NCI-H774 (cell line): ENCODE data around the gene ASCC2.
"Not testable (repeated sequence)": the region's sequence is repeated elsewhere in the genome, so short reads cannot be mapped to it uniquely, and the experiment has no call there.

Experiments used
- DNase-seq: peaks from one replicate; lab custom pipeline; 2025; lab: John Stamatoyannopoulos, UW

The ASCC2 gene

DNA sequence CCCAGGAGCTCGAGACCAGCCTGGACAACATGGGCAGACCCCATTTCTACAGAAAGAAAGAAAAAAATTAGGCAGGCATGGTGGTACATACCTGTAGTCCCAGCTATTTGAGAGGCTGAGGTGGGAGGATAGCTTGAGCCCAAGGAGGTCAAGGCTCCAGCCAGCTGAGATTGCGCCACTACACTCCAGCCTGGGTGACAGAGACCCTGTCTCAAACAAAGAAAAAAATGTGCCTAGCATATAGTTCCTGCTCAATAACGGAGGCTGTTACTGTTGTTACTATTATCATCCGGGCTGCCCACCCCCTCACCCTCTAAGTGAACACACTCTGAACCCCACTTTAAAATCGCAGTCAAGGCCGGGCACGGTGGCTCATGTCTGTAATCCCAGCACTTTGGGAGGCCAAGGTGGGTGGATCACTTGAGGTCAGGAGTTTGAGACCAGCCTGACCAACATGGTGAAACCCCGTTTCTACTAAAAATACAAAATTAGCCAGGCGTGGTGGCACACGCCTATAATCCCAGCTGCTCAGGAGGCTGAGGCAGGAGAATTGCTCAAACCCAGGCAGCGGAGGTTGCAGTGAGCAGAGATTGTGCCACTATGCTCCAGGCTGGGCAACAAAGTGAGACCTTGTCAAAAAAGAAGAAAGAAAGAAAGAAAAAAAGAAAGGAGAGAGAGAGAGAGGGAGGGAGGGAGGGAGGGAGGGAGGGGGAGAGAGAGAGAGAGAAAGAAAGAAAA lies 83.2 kb downstream of the ASCC2 start:
- not testable (repeated sequence) for DNase-seq

DNA sequence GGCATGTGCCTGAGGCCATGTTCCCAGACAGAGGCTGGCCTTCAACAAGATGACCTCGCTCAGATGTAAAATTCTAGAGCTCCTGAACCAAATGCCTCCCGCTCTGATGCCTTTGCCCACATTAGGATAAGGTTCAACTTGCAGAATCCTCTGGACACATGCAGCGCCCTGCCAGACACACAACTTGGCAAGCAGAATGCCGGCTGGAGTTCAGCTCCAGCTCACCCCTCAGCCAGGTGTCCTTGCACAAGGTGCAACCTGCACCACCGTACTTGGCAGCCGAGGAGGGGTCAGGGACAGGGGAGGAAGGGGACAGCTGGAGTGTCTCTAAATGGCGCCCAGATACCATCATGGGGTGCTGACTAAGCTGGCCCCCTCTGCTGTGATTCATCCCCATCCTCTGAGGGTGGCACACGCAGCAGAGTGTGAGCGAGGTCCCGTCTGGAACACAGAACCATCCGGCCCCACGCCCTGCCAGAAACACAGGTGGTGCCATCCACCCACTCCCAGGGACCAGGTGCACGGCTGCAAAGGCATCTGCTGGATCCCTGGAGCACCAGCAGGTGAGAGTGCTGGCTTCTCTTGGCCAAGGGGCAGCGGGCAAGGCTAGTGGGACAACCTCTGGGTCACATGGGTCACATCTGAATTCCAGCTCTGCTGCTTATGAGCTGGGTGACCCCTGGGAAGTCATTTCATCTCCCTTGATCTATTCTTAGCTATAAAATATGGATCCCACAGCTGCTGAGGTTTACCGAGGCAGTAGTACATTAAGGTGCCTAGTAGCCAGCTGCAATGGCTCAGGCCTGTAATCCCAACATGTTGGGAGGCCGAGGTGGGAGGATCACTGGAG lies 84.0 kb downstream of the ASCC2 start:
- no peak for DNase-seq

DNA sequence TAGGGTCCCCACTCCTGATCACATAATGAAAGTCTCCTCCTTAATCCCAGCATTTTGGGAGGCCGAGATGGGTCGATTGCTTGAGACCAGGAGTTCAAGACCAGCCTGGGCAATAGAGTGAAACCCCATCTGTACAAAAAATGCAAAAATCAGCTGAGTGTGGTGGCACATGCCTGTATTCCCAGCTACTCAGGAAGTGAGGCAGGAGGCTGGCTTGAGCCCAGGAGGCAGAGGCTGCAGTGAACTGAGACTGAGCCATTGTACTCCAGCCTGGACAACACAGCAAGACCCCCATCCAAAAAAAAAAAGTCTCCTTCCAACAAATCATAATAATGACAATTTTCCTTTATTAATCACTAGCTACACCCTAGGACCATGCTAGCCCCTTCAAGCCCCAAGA lies 86.4 kb downstream of the ASCC2 start:
- no peak for DNase-seq

DNA sequence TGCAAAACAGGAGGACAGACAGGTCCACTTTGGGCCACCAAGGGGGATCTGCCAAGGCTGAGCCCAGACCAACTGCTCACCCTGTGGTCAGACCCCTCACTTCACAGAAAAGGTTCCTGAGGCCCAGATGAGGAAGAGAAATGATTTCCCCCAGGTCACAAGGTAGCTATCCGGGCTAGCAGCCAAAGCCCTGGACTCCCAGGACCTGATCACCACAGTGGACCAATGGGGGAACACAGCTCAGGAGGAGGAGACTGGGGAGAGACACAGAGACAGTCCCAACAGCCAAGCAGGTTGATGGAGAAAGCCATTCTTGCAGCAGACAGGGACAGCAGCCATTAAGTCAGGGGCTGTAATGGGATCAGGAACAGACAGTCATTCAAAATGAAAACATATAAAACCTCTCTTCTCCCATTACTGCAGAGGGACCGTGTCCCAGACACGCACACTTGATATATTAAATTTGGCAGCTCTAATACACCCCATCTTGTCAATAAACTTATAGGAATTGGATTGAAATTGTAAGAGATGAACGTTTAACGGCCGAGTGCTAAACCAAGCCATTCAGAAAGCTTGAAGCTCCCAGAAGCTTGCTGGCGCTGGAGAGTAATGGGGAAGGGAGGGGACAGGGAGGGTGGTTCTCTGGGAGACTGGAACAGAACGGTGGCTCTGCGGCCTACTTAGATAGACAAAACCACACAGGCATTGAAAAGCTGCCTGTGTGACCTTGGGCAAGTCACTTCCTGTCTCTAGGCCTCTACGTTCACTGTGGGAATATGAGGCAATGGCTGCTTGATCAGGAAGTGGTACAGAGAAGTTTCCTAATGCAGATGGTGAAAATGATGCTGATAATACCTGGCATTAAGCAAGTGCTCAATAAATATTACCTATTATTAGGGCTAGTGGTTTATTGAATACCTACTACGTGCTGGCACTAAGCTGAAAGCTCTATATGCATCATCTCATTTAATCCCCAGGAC lies 87.2 kb downstream of the ASCC2 start:
- no peak for DNase-seq

DNA sequence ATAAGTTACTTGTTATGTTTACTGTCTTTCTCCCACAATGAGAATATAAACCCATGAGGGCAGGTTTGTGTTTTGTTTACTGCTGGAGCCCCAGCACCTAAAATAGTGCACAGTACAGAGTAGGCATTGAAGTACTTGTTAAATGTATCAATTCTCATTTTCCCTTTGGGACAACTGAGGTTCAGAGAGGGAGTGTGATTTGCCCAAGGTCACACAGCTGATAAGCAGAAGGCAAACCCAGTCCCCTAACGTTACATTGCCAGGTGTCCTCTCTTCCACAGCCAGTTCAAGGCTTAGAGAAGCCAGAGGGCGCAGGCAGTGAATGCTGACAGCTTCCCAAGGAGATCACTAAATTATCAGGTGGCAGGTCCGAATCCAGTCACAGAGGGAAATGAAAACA lies 88.0 kb downstream of the ASCC2 start:
- DNase-seq: no peak

DNA sequence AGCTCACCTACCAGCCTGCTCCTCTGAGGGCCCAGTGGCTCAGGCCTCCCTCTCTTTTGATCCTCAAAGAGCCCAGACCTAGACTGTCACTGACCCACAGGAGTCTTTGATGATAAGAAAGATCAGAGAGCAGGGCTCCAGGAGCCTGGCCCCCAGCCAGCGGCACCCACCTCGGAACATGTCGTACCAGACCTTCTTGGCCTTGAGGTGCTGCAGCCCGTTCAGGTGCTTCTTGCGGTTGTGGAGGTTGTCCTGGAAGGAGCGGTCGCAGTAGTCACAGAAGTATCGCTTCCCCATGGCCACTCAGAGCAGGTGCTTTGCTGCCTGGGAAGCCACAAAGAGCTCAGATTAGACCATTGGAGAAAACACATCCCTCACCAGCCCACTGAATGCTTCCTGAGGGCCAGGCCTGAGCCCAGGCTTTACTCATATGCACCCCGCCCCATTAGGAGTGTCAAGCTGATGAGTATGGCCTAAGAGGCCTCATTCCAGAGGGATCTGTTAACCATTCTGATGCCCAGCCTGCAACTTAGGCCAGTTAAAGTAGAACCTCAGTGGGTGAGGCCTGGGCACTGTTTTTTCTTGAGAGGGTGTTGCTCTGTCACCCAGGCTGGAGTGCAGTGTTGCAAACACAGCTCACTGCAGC lies 89.7 kb downstream of the ASCC2 start:
- DNase-seq: no peak

DNA sequence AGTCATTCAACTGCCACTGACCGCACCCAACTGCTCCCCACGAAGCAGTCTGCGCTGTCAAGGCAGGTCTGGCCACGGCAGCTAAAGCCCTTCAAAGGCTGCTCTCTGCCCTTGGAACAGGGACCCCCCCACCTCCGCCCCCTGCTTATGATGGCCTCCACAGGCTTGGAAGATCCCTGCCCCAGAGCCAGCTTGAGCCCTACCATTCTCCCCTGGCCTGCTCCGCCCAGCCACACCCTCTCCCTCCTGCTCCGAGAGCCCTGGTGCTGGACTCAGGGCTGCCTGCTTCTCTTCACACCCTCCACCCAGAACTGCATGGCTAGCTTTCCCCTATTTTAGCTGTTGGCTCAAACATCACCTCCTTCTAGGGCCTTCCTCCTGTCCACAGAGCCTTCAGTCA lies 90.2 kb downstream of the ASCC2 start:
- no peak for DNase-seq

DNA sequence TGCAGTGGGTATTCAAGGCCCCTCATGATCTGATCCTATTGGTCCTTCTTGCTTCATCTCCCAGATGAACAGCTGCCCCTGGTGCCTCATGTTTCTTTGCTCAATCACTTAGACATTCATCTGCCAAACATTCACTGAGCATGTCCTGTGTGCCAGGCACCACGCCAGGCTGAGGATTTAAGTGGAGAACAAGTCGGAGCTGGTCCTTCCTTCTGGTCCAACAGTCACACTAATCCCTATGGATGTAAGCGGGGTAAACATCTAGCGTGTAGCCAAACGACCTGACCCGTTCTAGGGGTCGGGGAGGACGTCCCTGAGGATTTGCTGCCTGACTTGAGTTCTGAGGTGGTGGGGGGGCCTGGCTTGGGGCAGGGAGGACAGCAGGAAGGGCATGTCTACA lies 93.2 kb downstream of the ASCC2 start:
- DNase-seq: no peak

DNA sequence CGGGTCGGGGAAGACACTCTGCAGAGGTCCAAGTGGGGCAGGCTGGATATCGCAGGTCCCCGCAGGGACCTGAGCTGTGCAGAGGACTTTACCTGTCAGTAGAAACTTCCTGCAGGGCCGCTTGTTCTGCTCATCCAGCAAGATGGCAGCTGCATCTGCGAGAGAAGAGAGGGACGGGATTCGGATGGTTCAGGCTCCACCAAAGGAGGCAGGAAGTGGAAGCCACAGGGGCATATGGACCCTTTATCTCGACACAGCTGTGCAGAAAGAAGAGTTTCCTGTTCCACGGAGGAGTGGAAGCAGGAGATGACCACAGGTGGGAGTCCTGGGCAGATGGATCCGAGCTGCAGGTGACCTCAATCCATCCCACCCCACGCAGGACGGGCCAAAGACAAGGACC lies 95.7 kb downstream of the ASCC2 start:
- DNase-seq: no peak

DNA sequence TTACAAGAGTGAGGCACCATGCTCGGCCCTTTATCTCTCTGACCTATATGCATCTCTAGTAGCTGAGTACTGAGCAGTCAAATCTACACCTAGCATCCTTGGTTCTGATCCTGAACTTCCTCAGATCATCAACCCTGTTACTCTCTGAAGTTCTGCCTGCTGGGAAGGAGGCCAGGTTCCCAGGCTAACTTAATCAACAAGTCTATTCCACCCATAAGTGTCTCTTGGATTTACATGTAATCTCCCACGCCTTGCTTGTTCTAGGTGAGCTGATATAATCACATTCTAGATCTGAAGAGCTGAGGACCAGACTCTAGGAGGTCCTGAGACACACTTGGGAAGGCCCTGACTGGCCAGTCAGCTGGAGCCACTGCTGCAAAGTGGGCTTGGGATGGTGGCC lies 96.1 kb downstream of the ASCC2 start:
- no peak for DNase-seq

DNA sequence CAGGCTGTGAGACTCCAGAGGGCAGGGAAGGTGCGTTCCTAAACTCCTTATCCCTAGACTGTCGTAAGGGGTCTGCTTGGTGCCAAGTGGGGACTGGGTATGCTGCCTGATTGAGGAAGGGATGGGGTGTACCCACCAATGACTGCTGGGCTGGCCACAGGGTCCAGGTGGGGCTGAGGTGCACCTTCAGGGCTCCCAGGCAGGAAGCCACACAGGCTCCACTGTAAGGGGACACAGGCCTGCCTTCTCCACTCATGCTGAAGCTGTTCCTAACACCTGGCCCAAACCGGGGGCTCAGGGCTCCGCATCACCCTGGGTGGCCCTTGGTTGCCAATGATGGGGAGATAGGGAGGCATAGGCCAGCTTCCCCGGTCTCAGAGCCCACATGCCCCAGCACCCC lies 97.9 kb downstream of the ASCC2 start:
- DNase-seq: no peak

DNA sequence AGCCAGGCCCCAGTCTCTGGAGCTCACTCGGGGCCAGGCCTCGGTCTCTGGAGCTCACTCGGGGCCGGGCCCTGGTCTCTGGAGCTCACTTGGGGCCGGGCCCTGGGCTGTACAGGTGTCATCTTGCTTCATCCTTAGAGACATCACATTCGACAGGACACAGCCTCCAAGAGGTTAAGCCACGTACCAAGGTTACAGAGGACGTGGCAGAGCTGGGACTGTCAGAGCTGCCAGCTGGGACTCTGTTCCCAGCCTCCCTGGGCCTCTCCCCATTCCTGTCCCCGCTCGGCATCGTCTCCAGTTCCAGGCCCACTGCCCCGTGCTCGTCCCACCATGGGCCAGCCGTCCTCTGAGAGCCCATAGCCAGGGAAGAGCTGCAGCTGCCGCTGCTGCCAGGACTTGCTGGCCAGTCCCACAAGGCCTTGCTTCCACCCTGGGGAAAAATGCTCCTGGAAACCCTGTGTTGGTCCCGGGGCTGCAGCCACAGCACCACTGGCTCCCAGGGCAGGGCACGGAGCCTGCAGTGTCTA lies 98.7 kb downstream of the ASCC2 start:
- no peak for DNase-seq
